ENCODE results near the gene FOXN3. TPM values are rescaled to one million over a fixed set of nuclear protein-coding genes. Genes with fewer than 3 reads are reported as not detected.

FOXN3 gene
- total RNA-seq, 1 experiment from 2014 or later, result 125 TPM

DNA sequence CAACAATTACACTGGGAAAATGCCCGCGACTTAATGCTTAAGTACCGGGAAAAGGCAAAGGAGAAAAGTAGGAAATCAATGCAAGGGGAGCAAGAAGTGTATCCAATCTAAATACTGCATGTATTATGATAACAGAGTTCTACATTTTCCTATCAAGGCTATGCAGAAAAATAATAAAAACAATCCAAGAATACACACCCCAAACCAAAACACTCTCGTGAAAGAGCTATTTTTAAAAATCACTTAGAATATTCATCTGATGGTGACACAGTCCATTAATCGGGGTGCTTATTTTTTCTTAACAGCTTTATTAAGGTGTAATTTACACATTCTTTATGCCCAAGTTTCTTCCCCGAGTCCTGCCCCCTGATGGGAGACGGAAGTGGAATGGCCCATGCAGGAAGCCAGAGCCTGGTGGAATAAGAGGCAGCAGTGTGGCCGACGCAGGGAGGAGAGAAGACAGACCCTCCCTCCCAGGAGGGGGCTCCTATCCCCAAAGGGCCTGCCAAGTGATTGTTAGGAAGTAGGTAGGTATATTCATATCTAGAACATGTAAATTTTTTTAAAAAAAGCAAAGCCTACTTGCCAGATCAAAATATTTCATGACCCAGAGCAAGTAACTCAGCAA is 174.3 kb downstream of the FOXN3 start:
- H3K23ac ChIP-seq (ENCODE audit: insufficient read length, low read depth, low read length), result no peak overlapping the region
- H2AK5ac ChIP-seq (ENCODE audit: insufficient read length, low read length), result no peak overlapping the region
- H4K8ac ChIP-seq (replicated peaks; ENCODE audit: insufficient read length, low read depth, low read length), result no peak overlapping the region
- H3K9me3 ChIP-seq (ENCODE audit: control insufficient read depth, low read depth, low read length), result no peaks in the 10 kb centered on the region
- no peak overlapping the region for H2BK20ac ChIP-seq (ENCODE audit: low read depth, low read length, poor library complexity, severe bottlenecking)
- no peak overlapping the region for H2AFZ ChIP-seq (ENCODE audit: low read length)
- Mint-ChIP-seq H3K4me1 (peaks cover 37 to 38% of the 10 kb centered on the region in 2 experiments), H3K27ac (0 out of 7 replicates have a peak overlapping the region, but pooled peaks of 1 of the 3 experiments have one; percentile 23), H3K4me3 (no peak overlapping the region), H3K27me3 (ENCODE audit: low read depth) (no peaks in the 10 kb centered on the region), H3K9me3 (no peaks in the 10 kb centered on the region), H3K36me3 (ENCODE audit: insufficient read depth in 1 of 3, low read depth in 3 of 3) (peaks cover 5 to 15% (median 7%) of the 10 kb centered on the region in 3 experiments; a peak in 6 of 7 replicates)
- no peak overlapping the region for H3K9ac ChIP-seq (ENCODE audit: extremely low read depth, insufficient read length, low read length)
- peaks cover 10% of the 10 kb centered on the region for H3K79me1 ChIP-seq (ENCODE audit: insufficient read depth, low read depth, low read length, poor library complexity, severe bottlenecking)
- peaks cover 4% of the 10 kb centered on the region for H4K20me1 ChIP-seq (ENCODE audit: control insufficient read depth, insufficient read depth, insufficient read length)
- H4K91ac ChIP-seq (ENCODE audit: insufficient read length, low read depth, low read length), result no peak overlapping the region
- no peak overlapping the region for H3K27ac ChIP-seq (ENCODE audit: insufficient read length, low read depth, low read length)
- no peak overlapping the region for H3K4ac ChIP-seq (ENCODE audit: low read depth, low read length)
- peaks cover 16% of the 10 kb centered on the region for H3K4me1 ChIP-seq (ENCODE audit: insufficient read depth, low read length)
- no peak overlapping the region for H4K5ac ChIP-seq (ENCODE audit: insufficient read length, low read depth, low read length)
- H3K23me2 ChIP-seq (ENCODE audit: insufficient read length, low read depth, low read length, poor library complexity, severe bottlenecking), result no peaks in the 10 kb centered on the region
- no peak overlapping the region for H2BK12ac ChIP-seq (ENCODE audit: insufficient read length, low read depth, low read length)
- H3K18ac ChIP-seq (ENCODE audit: insufficient read length, low read depth, low read length), result no peak overlapping the region
- no peak overlapping the region for H3K56ac ChIP-seq (ENCODE audit: insufficient read length, low read depth, low read length)
- H3K4me2 ChIP-seq (ENCODE audit: insufficient read depth, insufficient read length, low read length), result no peak overlapping the region
- peaks cover 6% of the 10 kb centered on the region; the same call in 1 of the 2 replicates for H3K79me2 ChIP-seq (ENCODE audit: insufficient read depth, low read length)
- no peak for DNase-seq
- H3K27me3 ChIP-seq (ENCODE audit: insufficient read depth, low read length), result no peaks in the 10 kb centered on the region
- no peak overlapping the region for H2BK120ac ChIP-seq (ENCODE audit: low read depth, low read length, poor library complexity, severe bottlenecking)
- no peak overlapping the region for H3K14ac ChIP-seq (ENCODE audit: insufficient read depth, low read length)
- H2BK5ac ChIP-seq (ENCODE audit: insufficient read length, low read length), result no peak overlapping the region
- no peak overlapping the region for H3T11ph ChIP-seq (ENCODE audit: low read length)
- no peak for TF ChIP-seq CTCF (conservative IDR thresholded peaks at IDR 0.05)
- no peak overlapping the region for H2BK15ac ChIP-seq (ENCODE audit: low read depth, low read length)
- WGBS (ENCODE audit: extremely low coverage, insufficient read length, low lambda C conversion rate), result no CpG with 5 or more reads among the region's 9 CpGs
